ENCODE data around the gene ZNF417. TPM values are rescaled to one million over a fixed set of nuclear protein-coding genes. Genes with fewer than 3 reads are reported as not detected.

The ZNF417 gene
- total RNA-seq (2014; rRNA removed; shearing (Covaris generic)), result 11.2 and 11.6 TPM in 2 replicates

DNA sequence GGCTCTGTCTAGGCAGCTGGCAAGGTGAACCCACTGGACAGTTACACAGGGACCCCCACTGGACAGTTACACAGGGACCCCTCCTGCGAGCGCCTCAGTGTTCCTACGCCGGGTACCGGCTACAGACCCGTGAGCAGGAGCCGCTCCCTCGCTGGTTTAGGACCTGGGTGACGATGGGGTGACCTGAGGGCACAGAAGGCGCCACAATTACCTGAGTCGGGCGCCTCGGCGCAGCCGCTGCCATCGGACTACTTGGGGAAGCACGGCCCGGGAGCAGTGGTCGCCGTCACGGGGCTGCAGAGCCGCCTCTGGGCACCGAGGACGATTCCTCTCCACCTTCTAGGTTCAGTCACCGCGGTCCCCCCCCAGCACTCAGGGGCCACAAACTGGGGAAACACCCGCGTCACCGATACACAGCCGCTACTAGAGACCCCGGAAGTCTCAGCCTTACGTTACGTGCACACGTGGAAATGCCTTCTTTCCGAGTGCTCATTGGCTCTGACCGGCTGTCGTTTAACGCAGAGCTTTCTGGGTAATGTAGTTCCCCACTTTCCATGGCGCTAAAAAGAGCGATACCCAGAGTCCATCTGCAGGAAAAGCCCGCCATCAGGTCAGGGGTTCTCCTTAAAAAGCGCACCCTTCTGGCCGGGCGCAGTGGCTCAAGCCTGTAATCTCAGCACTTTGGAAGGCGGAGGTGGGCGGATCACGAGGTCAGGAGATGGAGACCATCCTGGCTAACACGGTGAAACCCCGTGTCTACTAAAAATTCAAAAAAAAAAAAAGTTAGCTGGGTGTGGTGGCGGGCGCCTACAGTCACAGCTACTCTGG, at the start of gene ZNF417:
TSS of gene ZNF417 (minus strand) at position 425 of the 828 bp plus-strand sequence. CDS start at position 244, 181 bp downstream.
- peak; percentile 97 for DNase-seq (ENCODE audit: low read depth)

DNA sequence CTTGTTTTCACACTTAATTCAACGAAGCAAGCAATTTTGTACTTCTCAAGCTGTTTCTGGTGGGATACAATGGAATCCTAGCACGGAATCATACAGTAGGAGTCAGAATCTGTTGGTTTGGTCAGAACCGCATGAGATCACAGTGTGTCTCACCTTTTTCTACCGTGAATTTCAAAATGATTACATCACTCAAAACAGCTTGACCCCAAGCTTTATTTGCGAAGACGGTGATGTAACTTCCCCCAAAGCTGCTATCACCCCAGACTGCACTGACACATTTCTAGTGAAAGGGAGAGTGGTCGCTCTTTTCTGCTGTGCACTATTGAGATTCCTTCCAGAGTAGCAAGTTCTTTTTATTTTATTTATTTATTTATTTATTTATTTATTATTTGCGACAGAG, 48.4 kb upstream of the ZNF417 start:
- DNase-seq (ENCODE audit: low read depth), result no peak

DNA sequence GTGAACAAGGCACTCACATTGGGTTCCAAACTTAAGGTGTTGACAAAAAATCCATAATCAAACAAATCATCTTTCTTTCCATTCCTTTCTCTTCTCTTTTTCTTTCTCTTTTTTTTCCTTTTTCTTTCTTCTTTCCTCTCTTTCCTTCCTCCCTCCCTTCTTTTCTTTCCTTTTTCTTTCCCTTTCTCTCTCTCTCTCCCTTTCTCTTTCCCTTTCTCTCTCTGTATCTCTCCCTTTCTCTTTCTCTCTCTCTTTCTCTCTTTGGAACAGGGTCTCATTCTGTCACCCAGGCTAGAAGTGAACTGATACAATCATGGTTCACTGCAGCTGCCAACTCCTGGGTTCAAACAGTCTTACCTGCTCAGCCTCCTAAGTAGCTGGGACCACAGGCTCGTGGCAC, 45.4 kb upstream of the ZNF417 start:
- DNase-seq (ENCODE audit: low read depth), result no peak

DNA sequence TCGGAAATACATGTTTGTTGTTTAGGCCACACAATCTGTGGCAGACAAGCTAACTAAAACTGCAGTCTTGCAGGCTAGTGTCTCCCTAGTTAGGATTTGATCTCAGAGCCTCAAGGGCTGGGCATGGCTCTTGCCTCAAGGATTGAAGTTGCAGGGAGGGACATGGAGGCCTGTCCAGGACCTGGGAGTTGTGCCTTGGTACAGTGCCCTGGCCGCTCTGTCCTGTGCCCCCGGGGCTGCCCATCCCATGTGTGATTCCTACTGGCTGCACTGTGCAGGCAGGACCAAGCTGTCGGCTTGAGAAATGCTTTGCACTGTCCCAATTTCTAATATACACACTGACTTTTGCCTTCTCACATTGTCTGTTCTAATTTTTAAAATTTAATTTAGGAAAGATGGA, 38.6 kb upstream of the ZNF417 start:
- DNase-seq (ENCODE audit: low read depth), result no peak

DNA sequence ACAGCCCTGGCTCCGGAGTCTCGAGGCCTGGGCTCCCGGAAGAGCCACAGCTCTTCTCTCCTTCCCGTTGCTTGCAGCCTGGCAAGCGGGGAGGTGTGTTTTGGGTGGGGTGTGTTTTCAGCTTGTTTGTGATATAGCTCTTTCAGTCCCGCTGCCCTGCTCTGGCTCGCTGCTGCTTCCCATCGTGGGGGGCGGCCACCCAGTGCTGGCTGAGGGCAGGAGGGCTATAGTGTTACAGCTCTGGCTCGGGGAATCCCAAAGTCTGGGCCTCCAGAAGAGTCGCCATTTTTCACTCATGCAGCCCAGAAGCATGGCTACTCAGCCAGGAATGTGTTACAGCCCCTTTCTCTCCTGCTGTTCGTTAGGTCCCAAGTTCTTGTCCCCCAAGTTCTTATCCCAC, 33.3 kb upstream of the ZNF417 start:
- no peak for DNase-seq (ENCODE audit: low read depth)

DNA sequence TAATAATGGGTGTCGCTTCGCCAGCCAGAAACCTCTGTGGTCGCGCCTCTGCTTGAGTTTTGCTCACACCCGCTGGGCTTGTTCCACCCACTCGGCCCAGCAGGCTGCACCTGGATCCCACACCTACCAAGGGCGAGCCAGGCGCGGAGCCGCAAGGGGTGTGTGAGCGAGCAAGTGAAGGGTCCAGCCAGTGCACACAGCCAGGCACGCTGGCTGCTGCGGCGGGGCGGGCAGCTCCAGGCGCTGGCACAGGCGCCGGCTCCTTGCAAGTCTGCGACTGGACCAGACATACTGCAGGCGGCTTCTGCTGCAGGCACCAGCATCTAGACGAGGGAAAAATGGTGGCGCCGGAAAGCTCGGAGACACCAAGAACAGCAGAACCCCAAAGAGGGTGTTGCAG, 32.9 kb upstream of the ZNF417 start:
- DNase-seq (ENCODE audit: low read depth), result no peak

DNA sequence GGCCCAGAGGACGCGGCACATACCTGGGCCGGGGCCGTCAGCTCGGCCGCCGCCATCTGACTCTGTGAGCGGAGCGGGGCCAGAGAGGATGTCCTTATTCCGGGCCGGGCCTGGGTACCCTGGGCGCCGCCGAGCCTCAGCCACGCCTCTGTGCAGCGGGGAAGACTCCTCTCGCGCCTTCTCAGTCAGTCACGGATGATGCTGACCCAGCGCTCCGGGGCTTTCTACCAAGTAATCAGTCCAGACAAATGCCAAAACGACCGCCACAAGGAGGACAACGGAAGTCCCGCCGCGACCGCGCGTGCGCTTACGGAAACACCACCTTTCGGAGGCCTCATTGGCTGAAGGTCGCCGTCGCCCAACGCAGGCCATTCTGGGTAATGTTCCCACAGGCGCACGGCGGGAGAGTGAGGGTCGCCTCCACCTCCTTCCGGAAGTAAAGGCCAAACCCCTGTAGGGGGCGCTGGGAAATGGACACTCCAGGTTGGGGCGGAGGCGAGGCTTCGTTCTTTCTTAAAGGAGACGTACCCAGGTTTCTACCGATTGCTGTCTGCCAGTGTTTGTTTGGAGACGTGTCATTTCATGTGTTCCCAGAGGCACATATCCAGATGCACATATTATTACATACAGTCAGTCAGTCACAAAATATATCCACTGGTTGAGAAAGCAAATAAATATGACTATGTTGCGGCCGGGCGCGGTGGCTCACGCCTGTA, 31.2 kb upstream of the ZNF417 start, which contains the start of gene ZNF256:
TSS of gene ZNF256 (minus strand) at position 288 of the 716 bp plus-strand sequence. CDS start at position 56, 232 bp downstream.
- DNase-seq (ENCODE audit: low read depth), result peak; percentile 96

DNA sequence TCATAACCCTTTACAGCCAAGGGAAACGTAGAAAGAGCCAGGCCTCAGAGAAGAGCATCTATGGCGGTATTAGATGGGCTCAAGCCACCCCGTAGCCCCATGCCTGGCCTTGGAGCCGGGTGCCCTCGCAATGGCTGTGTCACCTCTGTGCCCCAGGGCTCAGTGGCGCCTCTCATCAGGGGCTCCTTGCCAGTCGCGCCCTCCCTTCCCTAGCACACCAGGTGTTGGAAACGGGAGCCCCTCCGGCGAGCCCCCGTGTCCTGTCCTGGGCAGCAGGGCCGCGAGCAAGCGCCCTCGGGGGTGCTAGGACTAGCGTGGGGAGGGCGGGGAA, 30.7 kb upstream of the ZNF417 start:
- no peak for DNase-seq (ENCODE audit: low read depth)

DNA sequence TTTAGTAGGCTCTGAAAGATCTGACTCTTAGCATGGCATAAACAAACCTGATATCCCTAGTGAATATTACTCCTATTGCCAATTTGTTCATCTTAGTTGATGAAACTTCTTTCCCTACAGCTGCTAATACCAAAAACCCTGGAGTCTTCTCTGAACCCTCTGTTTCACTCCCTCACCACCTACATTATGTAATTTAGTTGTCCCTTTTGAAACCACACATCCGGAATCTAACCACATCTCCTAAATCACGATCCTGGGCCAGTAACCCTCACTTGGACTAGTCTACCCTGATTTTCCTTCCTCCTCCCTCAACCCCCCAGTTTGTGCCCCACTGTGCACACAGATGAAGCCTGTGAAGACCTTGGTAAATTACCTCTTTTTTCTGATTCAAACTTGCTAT, 29.9 kb upstream of the ZNF417 start:
- DNase-seq (ENCODE audit: low read depth), result no peak

DNA sequence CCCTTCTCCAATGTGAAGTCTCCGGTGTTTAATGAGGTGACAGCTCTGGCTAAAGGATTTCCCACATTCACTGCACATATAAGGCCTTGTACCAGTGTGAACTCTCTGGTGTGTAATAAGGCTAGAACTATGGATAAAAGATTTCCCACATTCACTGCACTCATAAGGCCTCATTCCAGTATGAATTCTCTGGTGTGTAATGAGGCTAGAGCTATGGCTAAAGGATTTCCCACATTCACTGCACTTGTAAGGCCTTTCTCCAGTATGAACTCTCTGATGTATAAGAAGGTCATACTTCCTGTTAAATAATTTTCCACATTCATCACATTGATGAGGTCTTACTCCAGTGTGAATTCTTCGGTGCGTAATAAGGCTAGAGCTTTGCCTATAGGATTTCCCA, 25.2 kb upstream of the ZNF417 start:
- DNase-seq (ENCODE audit: low read depth), result no peak

DNA sequence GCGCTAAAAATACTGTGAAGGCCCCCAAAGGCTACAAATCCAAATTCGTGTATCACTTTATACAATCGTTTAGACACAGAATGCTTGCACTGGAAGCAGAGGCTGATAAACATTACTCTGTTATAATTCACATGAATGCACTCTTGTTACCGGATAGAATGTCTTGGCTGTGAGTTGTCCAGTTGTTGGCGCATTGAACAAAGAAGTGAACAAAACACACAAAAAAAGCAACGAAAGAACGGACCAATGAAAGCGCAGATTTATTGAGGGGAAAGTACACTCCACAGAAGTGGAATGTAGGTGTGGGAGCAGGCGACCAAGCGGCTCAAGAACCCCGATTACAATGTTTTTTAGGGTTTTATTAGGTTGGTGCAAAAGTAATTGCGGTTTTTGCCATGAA, 19.3 kb upstream of the ZNF417 start:
- DNase-seq (ENCODE audit: low read depth), result no peak

DNA sequence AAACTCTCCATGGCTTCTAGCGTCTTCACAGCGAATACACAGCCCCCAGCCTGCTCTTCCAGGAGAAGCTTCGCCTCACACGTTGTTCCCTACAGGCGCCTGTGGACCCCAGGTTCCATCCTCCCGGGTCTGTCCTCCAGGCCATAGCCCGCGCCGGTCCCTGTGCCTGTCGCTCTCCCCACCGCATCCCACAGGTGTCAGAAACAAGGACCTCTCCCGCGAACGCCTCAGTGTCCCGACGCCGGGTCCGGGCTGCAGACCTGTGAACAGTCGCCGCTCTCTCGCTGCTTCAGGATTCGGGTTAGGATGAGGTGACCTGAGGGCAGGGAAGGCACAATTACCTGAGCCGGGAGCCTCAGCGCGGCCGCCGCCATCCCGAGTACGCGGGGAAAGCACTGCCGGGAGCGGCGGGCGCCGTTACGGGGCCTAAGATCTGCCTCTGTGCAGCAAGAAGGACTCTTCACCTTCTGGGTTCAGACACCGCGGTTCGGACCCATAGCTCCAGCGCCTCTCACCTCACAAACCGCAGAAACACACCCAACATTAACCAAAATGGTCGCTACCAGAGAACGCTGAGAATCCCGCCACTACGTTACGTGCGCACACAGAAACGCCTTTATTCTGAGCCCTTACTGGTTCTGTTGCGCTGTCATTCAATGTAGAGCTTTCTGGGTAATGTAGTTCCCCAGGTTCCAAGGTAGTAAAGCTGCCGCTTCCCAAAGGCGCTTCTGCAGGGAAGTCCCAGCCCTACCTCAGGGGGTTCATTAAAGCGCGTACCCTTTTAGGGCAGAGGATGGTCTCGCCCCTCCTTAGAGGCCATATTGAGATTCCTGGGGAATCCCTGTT, 18.7 kb upstream of the ZNF417 start, which contains the start of gene ZNF418:
TSS of gene ZNF418 (minus strand) at position 583 of the 846 bp plus-strand sequence. CDS start 1,580 bp downstream, outside the sequence.
- DNase-seq (ENCODE audit: low read depth), result peak; percentile 89

DNA sequence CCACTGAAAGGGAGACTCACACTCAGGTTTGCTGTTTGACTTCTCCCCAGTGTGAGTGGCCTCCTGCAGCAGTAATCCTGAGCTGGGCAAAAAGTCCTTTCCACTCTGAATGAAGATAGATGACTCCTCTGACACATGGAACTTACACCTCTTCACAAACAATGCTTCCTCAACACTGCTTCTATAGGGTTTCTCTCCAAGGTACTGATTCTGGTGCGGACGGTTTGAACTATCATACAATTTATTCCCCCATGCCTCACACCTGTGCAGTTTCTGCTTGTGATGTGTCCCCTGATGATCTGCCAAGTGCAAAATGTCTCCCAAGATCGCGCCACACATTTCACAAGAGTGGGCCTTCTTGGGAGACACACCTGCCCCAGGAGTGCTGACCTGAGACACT, 11.2 kb upstream of the ZNF417 start:
- DNase-seq (ENCODE audit: low read depth), result no peak

DNA sequence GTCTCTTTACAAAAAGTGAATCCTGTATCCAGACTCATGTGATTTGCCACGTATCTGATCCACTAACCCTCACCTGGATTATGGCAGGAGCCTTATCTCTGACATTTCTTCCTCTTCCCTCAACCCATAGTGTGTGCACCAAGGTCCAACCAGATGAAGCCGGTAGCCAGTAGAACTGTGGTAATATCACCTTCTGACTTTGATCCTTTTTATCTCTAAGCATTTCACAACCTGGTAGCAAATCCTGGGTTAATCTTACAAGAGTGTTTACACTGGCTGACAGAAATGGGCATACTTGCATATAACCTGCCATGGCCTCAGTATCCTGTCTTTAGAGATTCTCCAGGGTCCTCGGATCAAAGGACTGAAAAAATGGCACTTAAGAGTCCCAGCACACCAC, 1.9 kb downstream of the ZNF417 start:
- DNase-seq (ENCODE audit: low read depth), result no peak

DNA sequence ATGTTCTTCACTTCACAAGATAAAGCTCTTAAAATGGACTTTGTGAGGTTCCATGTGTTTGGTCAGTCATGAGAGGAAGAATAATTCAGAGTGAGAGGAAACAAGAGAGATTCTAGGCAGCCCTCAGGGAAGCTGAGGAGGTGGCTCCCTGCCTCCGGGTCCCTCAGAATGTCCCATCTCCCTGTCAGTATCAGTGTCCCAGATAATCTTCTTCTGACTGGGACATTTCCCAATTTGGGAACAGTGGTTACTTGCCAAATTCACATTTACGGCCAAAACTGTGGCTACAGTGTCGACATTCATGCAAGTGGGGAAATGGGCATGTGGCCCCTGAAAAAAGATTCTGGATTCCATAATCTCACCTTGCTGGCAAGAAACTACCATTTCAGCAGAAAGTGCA, 9.0 kb downstream of the ZNF417 start:
- DNase-seq (ENCODE audit: low read depth), result no peak

DNA sequence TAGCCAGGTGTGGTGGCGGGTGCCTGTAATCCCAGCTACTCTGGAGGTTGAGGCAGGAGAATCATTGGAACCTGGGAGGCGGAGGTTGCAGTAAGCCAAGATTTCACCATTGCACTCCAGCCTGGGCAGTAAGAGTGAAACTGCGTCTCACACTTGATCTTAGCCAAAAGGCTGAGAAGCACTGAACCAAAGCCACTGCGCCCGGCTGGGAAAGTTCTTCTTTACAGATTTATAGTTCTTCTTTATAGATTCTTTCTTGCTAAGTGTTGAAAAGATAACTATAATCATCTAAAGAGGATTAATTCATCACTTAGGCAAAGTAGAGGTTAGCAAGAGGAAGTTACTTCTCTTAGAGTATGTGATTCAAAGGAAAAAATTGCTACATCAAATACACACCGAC, 11.1 kb downstream of the ZNF417 start:
- no peak for DNase-seq (ENCODE audit: low read depth)

DNA sequence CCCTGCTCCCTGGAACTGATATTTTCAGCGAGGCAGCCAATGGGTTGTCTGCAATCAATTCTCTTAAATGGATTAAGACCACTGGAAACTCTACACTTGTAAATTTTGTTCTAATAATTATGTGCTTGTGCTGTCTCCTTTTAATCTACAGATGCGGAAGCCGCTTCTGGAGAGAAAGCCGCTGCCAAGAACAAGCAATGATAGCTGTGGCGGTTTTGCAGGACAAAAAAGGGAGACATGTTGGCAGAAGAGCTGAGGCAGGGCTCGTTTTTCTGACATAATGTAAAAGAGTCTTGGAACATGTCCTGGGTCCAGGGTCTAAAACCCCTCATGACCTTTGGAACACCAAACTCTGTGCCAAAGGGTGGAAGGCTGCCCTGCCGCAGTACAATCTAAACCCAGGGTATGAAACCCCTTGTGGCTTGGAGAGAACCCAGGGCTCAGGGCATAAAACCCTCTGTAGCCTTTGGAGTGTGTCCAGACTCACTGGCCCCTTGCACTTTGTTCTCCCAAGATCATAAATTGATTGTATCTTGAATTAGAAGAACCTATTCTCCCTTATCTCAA, 12.7 kb downstream of the ZNF417 start:
- DNase-seq (ENCODE audit: low read depth), result no peak

DNA sequence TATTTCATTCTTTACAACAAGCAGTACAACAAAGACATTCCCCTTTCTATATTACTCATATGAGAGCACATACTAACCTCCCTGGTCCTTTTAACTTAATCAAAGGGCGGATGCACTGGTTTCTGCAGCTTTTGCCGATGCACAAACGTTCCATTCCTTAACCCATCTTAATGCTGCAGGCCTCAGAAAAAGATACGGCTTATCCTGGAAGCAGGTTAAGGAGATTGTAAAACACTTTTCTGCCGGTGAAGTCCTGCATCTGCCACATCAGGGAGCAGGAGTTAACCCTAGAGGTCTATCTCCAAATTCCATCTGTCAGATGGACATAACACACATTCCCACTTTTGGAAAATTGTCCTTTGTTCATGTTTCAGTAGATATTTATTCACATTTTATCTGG, 16.1 kb downstream of the ZNF417 start:
- DNase-seq (ENCODE audit: low read depth), result no peak

DNA sequence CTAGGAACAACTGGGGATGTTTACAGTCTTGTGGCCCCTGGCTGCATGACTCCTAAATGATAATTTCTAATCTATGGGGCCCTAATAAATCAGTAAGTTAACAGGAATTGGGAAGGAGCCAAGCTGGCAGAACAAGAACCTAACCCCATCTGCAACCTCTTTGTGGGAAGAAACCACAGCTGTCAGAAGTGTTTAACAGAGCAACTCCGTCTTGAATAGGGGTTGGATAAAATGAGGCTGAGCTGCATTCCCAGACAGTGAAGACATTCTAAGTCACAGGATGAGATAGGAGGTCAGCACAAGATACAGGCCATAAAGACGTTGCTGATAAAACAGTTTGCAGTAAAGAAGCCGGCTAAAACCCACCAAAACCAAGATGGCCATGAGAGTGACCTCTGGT, 25.7 kb downstream of the ZNF417 start:
- peak; percentile 87 for DNase-seq (ENCODE audit: low read depth)

DNA sequence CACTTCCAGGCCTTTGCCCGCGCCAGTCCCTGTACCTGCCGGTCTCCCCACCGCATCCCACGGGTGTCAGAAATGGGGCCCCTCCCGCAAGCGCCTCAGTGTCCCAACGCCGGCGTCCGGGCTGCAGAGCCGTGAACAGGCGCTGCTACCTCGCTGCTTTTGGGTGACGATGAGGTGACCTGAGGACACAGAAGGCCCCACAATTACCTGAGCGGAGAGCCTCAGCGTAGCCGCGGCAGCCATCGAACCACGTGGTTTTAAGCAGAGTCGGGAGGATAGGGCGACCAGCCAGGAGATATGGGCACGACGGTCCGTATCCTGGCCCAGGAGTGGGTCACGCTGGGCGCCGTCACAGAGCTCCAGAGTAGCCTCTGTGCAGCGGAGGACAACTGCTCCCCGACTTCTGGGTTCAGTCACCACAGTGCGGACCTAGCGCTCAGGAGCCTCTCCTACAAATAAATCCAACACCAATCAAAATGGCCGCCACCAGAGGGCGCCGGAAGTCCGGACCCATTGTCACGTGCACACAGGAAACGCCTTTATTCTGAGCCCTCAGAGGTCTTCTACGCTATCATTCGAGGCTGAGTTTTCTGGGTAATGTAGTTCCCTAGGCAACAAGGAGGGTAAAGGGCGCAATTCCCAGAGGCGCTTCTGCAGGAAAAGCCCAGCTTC, 27.7 kb downstream of the ZNF417 start, which contains the start of gene ZNF814:
TSS of gene ZNF814 (minus strand) at position 478 of the 672 bp plus-strand sequence. CDS start at position 243, 235 bp downstream.
- no peak for DNase-seq (ENCODE audit: low read depth)

DNA sequence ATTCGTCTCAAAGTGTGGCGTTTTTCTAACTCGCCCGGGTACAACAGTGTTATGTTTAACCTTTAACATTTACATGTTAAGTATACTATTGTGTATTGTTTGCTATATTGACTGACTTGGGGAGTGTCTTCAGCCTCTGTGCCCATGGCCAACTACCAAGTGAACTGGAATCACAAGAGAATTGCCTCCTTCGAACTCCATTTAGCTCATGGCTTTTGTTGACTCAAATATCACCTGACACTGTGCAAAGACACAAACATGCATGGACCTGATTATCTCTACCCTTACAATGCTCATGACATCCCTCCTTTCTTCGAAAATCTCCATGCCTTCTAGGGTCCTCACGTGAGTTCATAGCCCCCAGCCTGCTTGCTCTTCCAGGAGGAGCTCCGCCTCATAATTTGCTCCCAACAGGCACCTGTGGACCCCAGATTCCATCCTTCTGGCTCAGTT, 28.3 kb downstream of the ZNF417 start:
- no peak for DNase-seq (ENCODE audit: low read depth)
